ENCODE data around the gene CISD2.
"Not testable (repeated sequence)": the region's sequence is repeated elsewhere in the genome, so short reads cannot be mapped to it uniquely, and the experiment has no call there.

CISD2 gene

GRCh38 chr4:102918859-102919258 is 50.1 kb downstream of the CISD2 start:
- DNase-seq (ENCODE audit: low spot score) = no peak

- DNase-seq (ENCODE audit: low spot score) = not testable (repeated sequence)
These were observed 50.9 kb downstream of the CISD2 start for GRCh38 chr4:102919697-102920096.

- DNase-seq (ENCODE audit: low spot score) = no peak
These were observed 66.9 kb downstream of the CISD2 start for GRCh38 chr4:102935716-102936115.

- DNase-seq (ENCODE audit: low spot score) = not testable (repeated sequence)
These were observed 69.3 kb downstream of the CISD2 start for GRCh38 chr4:102938063-102938462.
